Progenitor cell of endocrine pancreas (in vitro differentiated cells): ENCODE results near the gene ZBTB2. TPM values are rescaled to one million over a fixed set of nuclear protein-coding genes. Genes with fewer than 3 reads are reported as not detected.

Experiments
- DNase-seq: peaks from one replicate; pipeline ENCODE4 v3.0.0; 2021; ENCODE audit warnings: low spot score; ENCODE audit not compliant: unreplicated experiment
- H3K27ac Mint-ChIP-seq: 2 replicates; pipeline ENCODE4 v1.8.0; 2021; ENCODE audit warnings: mild to moderate bottlenecking, moderate library complexity, mixed read lengths
- H3K27me3 Mint-ChIP-seq: 2 replicates; pipeline ENCODE4 v1.8.0; 2021; ENCODE audit warnings: mixed read lengths
- H3K36me3 Mint-ChIP-seq: 2 replicates; pipeline ENCODE4 v1.8.0; 2022; ENCODE audit warnings: mixed read lengths; ENCODE audit not compliant: insufficient read depth
- H3K4me1 Mint-ChIP-seq: 2 replicates; pipeline ENCODE4 v1.8.0; 2021; ENCODE audit warnings: low read depth, mixed read lengths
- H3K4me3 Mint-ChIP-seq: 2 replicates; pipeline ENCODE4 v1.8.0; 2021; ENCODE audit warnings: low read depth, mild to moderate bottlenecking, moderate library complexity, mixed read lengths
- H3K9me3 Mint-ChIP-seq: 2 replicates; pipeline ENCODE4 v1.8.0; 2021; ENCODE audit warnings: low read depth, mixed read lengths
- CTCF ChIP-seq: fragments of 200-600 bp; sonication (generic); IDR thresholded peaks from one replicate; pipeline ENCODE4 v1.5.0; 2021; ENCODE audit warnings: antibody characterized with exemption, mild to moderate bottlenecking; ENCODE audit not compliant: unreplicated experiment
- total RNA-seq: library from RNA; stranded (reverse); gene quantifications from 2 replicates; pipeline ENCODE4 v1.2.1, GENCODE V29; 2021

ZBTB2 gene
- total RNA-seq, 1 donor from 2014 or later = 15.2 TPM

- Mint-ChIP-seq H3K4me1 (peaks cover 6% of the 10 kb centered on the region), H3K27ac (no peak overlapping the region), H3K9me3 (no peaks in the 10 kb centered on the region), H3K4me3 (no peak overlapping the region), H3K36me3 (no peaks in the 10 kb centered on the region), H3K27me3 (peaks cover 28% of the 10 kb centered on the region)
- no peak for DNase-seq
- no peak for TF ChIP-seq CTCF
Observed at GRCh38 chr6:151330130-151330696, 61.1 kb downstream of the ZBTB2 start.

- no peak for DNase-seq
- no peak for TF ChIP-seq CTCF
- peaks cover 51% of the 10 kb centered on the region for H3K27me3 Mint-ChIP-seq
- H3K27ac Mint-ChIP-seq = no peak overlapping the region
- no peaks in the 10 kb centered on the region for H3K9me3 Mint-ChIP-seq
- H3K4me3 Mint-ChIP-seq = no peak overlapping the region
- H3K4me1 Mint-ChIP-seq = peaks cover 9% of the 10 kb centered on the region
- H3K36me3 Mint-ChIP-seq = no peaks in the 10 kb centered on the region
Observed at GRCh38 chr6:151327101-151327500, 64.3 kb downstream of the ZBTB2 start.

- Mint-ChIP-seq H3K27ac (peak overlapping the region; percentile 86), H3K4me1 (peaks cover 9% of the 10 kb centered on the region), H3K4me3 (peak overlapping the region; percentile 68), H3K9me3 (peaks cover 3% of the 10 kb centered on the region), H3K27me3 (peaks cover 54% of the 10 kb centered on the region), H3K36me3 (no peaks in the 10 kb centered on the region)
- TF ChIP-seq CTCF = no peak
- DNase-seq = no peak
Observed at GRCh38 chr6:151326116-151326825, 65.1 kb downstream of the ZBTB2 start.

- H3K4me3 Mint-ChIP-seq = peak overlapping the region; percentile 68
- H3K36me3 Mint-ChIP-seq = peaks cover 3% of the 10 kb centered on the region
- peak overlapping the region; percentile 86 for H3K27ac Mint-ChIP-seq
- peaks cover 61% of the 10 kb centered on the region for H3K27me3 Mint-ChIP-seq
- DNase-seq = no peak
- H3K4me1 Mint-ChIP-seq = peaks cover 9% of the 10 kb centered on the region
- no peak for TF ChIP-seq CTCF
- H3K9me3 Mint-ChIP-seq = peaks cover 6% of the 10 kb centered on the region
Observed at GRCh38 chr6:151325075-151326050, 66.0 kb downstream of the ZBTB2 start.

GRCh38 chr6:151324488-151324825, 66.9 kb downstream of the ZBTB2 start:
- Mint-ChIP-seq H3K27me3 (peaks cover 66% of the 10 kb centered on the region), H3K4me3 (peak overlapping the region; percentile 5), H3K9me3 (peaks cover 7% of the 10 kb centered on the region), H3K4me1 (peaks cover 9% of the 10 kb centered on the region), H3K27ac (no peak overlapping the region), H3K36me3 (peaks cover 3% of the 10 kb centered on the region)
- DNase-seq = no peak
- peak; percentile 6 for TF ChIP-seq CTCF
